ENCODE measurements around the gene PIGV.
"Not testable (repeated sequence)": the region's sequence is repeated elsewhere in the genome, so short reads cannot be mapped to it uniquely, and the experiment has no call there.

Gene PIGV

GRCh38 chr1:26799479-26800142 lies 11.9 kb downstream of the PIGV start:
- DNase-seq: peak; percentile 36

GRCh38 chr1:26803932-26804331 lies 16.2 kb downstream of the PIGV start:
- not testable (repeated sequence) for DNase-seq

- peak; percentile 89 for DNase-seq
Measured at GRCh38 chr1:26810105-26810504, 22.4 kb downstream of the PIGV start.

GRCh38 chr1:26811057-26811456 lies 23.3 kb downstream of the PIGV start:
- peak; percentile 7 for DNase-seq

GRCh38 chr1:26811708-26812107 lies 24.0 kb downstream of the PIGV start:
- DNase-seq: no peak

GRCh38 chr1:26814377-26814776 lies 26.6 kb downstream of the PIGV start:
- no peak for DNase-seq

- DNase-seq: no peak
Measured at GRCh38 chr1:26814893-26815292, 27.1 kb downstream of the PIGV start.

- peak; percentile 78 for DNase-seq
Measured at GRCh38 chr1:26820784-26821269, 33.1 kb downstream of the PIGV start.

GRCh38 chr1:26822737-26823395 lies 35.1 kb downstream of the PIGV start:
- no peak for DNase-seq

GRCh38 chr1:26824731-26825130 lies 37.0 kb downstream of the PIGV start:
- DNase-seq: no peak

- DNase-seq: peak; percentile 75
Measured at GRCh38 chr1:26826261-26827105, 38.7 kb downstream of the PIGV start, which contains the start of gene ZDHHC18. TSS of gene ZDHHC18 (plus strand) at chr1:26826688. CDS start at chr1:26826805, 117 bp downstream.

- DNase-seq: no peak
Measured at GRCh38 chr1:26827106-26827604, 39.4 kb downstream of the PIGV start.

GRCh38 chr1:26827663-26828062 lies 39.9 kb downstream of the PIGV start:
- no peak for DNase-seq

- peak; percentile 28 for DNase-seq
Measured at GRCh38 chr1:26828411-26828991, 40.8 kb downstream of the PIGV start.

- DNase-seq: no peak
Measured at GRCh38 chr1:26829184-26829911, 41.6 kb downstream of the PIGV start.

- no peak for DNase-seq
Measured at GRCh38 chr1:26831059-26831458, 43.3 kb downstream of the PIGV start.

GRCh38 chr1:26831546-26832248 lies 43.9 kb downstream of the PIGV start:
- no peak for DNase-seq

- no peak for DNase-seq
Measured at GRCh38 chr1:26832249-26832960, 44.7 kb downstream of the PIGV start.

GRCh38 chr1:26833432-26834405 lies 46.0 kb downstream of the PIGV start:
- peak; percentile 75 for DNase-seq
